Erythroblast (primary cell): Measurements from ENCODE around the gene B4GALT7.

Experiments
- GATA1 ChIP-seq: IDR thresholded peaks from 2 replicates; pipeline ENCODE4 v1.6.1; 2011; ENCODE audit warnings: low read depth, mild to moderate bottlenecking, control low read depth, low read length, moderate library complexity
- POLR2A ChIP-seq: IDR thresholded peaks from 2 replicates; pipeline ENCODE4 v1.6.1; 2011; ENCODE audit warnings: mild to moderate bottlenecking, low read length

- TF ChIP-seq POLR2A (no peak), GATA1 (no peak)
Measured at GRCh38 chr5:177555665-177556064, 44.3 kb upstream of the B4GALT7 start.
